GM12864 (cell line): ENCODE data around the gene YOD1.

Experiments
- DNase-seq: peaks from one replicate; pipeline ENCODE4 v3.0.0-alpha.2; 2011; ENCODE audit warnings: low read depth
- H3K4me3 ChIP-seq: 2 replicates; pipeline ENCODE4 v1.5.1; 2011; ENCODE audit warnings: mild to moderate bottlenecking, low read depth, low read length, control low read depth
- CTCF ChIP-seq: IDR thresholded peaks from 2 replicates; pipeline ENCODE4 v1.5.1; 2011; ENCODE audit warnings: low read depth, mild to moderate bottlenecking, moderate library complexity, low read length, control low read depth, inconsistent platforms; ENCODE audit errors: missing control alignments

Gene YOD1

GRCh38 chr1:207017615-207018559 is 33.1 kb downstream of the YOD1 start:
- no peak for TF ChIP-seq CTCF
- H3K4me3 ChIP-seq, result no peak overlapping the region
- DNase-seq, result no peak

GRCh38 chr1:207015791-207016190 is 35.2 kb downstream of the YOD1 start:
- no peak for DNase-seq
- no peak overlapping the region for H3K4me3 ChIP-seq
- TF ChIP-seq CTCF, result no peak

GRCh38 chr1:207014728-207015127 is 36.3 kb downstream of the YOD1 start:
- H3K4me3 ChIP-seq, result no peak overlapping the region
- DNase-seq, result no peak
- no peak for TF ChIP-seq CTCF

- no peak overlapping the region for H3K4me3 ChIP-seq
- no peak for TF ChIP-seq CTCF
- DNase-seq, result no peak
These were observed 37.5 kb downstream of the YOD1 start for GRCh38 chr1:207013321-207014085.

GRCh38 chr1:207010726-207011125 is 40.3 kb downstream of the YOD1 start:
- no peak for DNase-seq
- no peak for TF ChIP-seq CTCF
- no peak overlapping the region for H3K4me3 ChIP-seq

GRCh38 chr1:207009945-207010344 is 41.1 kb downstream of the YOD1 start:
- TF ChIP-seq CTCF, result no peak
- no peak overlapping the region for H3K4me3 ChIP-seq
- no peak for DNase-seq
